SK-N-SH (cell line): ENCODE data around the gene PRM1.

Source experiments
- EZH2phosphoT487 ChIP-seq: fragments of 200-600 bp; sonication (generic); IDR thresholded peaks from 2 replicates; pipeline ENCODE4 v1.6.1; 2017; ENCODE audit warnings: low read depth, mixed run types, mild to moderate bottlenecking, antibody characterized with exemption, moderate library complexity, borderline replicate concordance
- JUND ChIP-seq: IDR thresholded peaks from 2 replicates; pipeline ENCODE4 v1.4.0; 2012
- POLR2AphosphoS5 ChIP-seq: IDR thresholded peaks from 2 replicates; pipeline ENCODE4 v1.6.1; 2012; ENCODE audit warnings: low read depth, low read length
- RFX5 ChIP-seq: IDR thresholded peaks from 2 replicates; pipeline ENCODE4 v1.6.1; 2012; ENCODE audit warnings: mild to moderate bottlenecking, improper control_type of control experiment, low read length
- TCF12 ChIP-seq: IDR thresholded peaks from 2 replicates; pipeline ENCODE4 v1.4.0; 2012
- TEAD4 ChIP-seq: IDR thresholded peaks from 2 replicates; pipeline ENCODE4 v1.4.0; 2012; ENCODE audit warnings: mild to moderate bottlenecking, borderline replicate concordance; ENCODE audit not compliant: insufficient read depth
- YY1 ChIP-seq: IDR thresholded peaks from 2 replicates; pipeline ENCODE4 v1.4.0; 2012; ENCODE audit warnings: low read depth, mild to moderate bottlenecking
- TF ChIP-seq, protein P1 (sequence below): fragments of 200-600 bp; sonication (generic); IDR thresholded peaks from 2 replicates; pipeline ENCODE4 v1.6.1; 2017; ENCODE audit warnings: antibody characterized with exemption, mild to moderate bottlenecking, moderate library complexity
- TF ChIP-seq, protein P2 (sequence below): IDR thresholded peaks from 2 replicates; pipeline ENCODE4 v1.4.0; 2012; ENCODE audit warnings: low read depth, borderline replicate concordance
- TF ChIP-seq, protein P3 (sequence below): IDR thresholded peaks from 2 replicates; pipeline ENCODE4 v1.6.1; 2012; ENCODE audit warnings: mild to moderate bottlenecking, low read depth, low read length, moderate library complexity
- TF ChIP-seq, protein P4 (sequence below): fragments of 150-350 bp; IDR thresholded peaks from 2 replicates; pipeline ENCODE4 v1.6.1; 2017; ENCODE audit warnings: antibody characterized with exemption, low read length, low read depth, borderline replicate concordance

DNA sequence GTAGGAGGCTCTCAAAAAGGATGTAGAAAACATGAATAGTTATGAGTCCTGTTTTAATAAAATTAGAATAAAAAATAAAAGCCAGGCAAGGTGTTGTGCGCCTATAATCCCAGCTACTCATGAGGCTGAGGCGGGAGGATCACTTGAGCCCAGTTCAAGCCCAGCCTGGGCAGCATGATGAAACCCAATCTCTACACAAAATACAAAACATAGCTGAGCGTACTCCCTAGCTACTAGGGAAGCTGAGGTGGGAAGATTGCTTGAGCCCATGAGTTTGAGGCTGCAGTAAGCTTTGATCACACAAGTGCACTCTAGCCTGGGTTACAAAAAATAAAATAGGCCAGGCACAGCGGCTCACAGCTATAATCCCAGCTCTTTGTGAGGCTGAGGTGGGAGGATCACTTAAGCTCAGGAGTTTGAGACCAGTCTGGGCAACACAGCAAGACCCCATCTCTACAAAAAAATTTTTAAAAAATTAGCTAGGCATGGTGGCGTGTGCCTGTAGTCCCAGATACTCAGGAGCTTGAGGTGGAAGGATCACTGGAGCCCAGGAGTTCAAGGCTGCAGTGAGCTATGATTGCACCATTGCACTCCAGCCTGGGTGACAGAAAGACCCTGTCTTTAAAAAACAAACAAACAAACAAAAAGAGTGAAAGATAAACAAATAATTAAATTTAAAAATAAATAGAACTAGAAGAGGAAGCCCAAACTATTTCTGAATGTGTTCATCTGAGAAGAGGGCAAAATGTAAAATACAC, 17.2 kb upstream of the PRM1 start:
- TF ChIP-seq RFX5 (no peak), POLR2AphosphoS5 (no peak), YY1 (no peak), TEAD4 (no peak), JUND (no peak), EZH2phosphoT487 (no peak), TCF12 (no peak)
- TF ChIP-seq, protein P1, sequence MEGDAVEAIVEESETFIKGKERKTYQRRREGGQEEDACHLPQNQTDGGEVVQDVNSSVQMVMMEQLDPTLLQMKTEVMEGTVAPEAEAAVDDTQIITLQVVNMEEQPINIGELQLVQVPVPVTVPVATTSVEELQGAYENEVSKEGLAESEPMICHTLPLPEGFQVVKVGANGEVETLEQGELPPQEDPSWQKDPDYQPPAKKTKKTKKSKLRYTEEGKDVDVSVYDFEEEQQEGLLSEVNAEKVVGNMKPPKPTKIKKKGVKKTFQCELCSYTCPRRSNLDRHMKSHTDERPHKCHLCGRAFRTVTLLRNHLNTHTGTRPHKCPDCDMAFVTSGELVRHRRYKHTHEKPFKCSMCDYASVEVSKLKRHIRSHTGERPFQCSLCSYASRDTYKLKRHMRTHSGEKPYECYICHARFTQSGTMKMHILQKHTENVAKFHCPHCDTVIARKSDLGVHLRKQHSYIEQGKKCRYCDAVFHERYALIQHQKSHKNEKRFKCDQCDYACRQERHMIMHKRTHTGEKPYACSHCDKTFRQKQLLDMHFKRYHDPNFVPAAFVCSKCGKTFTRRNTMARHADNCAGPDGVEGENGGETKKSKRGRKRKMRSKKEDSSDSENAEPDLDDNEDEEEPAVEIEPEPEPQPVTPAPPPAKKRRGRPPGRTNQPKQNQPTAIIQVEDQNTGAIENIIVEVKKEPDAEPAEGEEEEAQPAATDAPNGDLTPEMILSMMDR: no peak
- TF ChIP-seq, protein P2, sequence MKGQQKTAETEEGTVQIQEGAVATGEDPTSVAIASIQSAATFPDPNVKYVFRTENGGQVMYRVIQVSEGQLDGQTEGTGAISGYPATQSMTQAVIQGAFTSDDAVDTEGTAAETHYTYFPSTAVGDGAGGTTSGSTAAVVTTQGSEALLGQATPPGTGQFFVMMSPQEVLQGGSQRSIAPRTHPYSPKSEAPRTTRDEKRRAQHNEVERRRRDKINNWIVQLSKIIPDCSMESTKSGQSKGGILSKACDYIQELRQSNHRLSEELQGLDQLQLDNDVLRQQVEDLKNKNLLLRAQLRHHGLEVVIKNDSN: no peak
- TF ChIP-seq, protein P3, sequence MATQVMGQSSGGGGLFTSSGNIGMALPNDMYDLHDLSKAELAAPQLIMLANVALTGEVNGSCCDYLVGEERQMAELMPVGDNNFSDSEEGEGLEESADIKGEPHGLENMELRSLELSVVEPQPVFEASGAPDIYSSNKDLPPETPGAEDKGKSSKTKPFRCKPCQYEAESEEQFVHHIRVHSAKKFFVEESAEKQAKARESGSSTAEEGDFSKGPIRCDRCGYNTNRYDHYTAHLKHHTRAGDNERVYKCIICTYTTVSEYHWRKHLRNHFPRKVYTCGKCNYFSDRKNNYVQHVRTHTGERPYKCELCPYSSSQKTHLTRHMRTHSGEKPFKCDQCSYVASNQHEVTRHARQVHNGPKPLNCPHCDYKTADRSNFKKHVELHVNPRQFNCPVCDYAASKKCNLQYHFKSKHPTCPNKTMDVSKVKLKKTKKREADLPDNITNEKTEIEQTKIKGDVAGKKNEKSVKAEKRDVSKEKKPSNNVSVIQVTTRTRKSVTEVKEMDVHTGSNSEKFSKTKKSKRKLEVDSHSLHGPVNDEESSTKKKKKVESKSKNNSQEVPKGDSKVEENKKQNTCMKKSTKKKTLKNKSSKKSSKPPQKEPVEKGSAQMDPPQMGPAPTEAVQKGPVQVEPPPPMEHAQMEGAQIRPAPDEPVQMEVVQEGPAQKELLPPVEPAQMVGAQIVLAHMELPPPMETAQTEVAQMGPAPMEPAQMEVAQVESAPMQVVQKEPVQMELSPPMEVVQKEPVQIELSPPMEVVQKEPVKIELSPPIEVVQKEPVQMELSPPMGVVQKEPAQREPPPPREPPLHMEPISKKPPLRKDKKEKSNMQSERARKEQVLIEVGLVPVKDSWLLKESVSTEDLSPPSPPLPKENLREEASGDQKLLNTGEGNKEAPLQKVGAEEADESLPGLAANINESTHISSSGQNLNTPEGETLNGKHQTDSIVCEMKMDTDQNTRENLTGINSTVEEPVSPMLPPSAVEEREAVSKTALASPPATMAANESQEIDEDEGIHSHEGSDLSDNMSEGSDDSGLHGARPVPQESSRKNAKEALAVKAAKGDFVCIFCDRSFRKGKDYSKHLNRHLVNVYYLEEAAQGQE: no peak
- TF ChIP-seq, protein P4, sequence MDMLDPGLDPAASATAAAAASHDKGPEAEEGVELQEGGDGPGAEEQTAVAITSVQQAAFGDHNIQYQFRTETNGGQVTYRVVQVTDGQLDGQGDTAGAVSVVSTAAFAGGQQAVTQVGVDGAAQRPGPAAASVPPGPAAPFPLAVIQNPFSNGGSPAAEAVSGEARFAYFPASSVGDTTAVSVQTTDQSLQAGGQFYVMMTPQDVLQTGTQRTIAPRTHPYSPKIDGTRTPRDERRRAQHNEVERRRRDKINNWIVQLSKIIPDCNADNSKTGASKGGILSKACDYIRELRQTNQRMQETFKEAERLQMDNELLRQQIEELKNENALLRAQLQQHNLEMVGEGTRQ: no peak
